Heart right ventricle (tissue), 16 donors: ENCODE measurements around the gene TTC21A. TPM values are rescaled to one million over a fixed set of nuclear protein-coding genes. Genes with fewer than 3 reads are reported as not detected.

Experiments
- ATAC-seq, 8 donors: fragments of 200-7000 bp; cut with Tn5 transposase; one replicate each; pipeline ENCODE4 v1.9.1; 2020; ENCODE audit warnings: mild to moderate bottlenecking in 8 of 8, moderate library complexity in 8 of 8, moderate number of reproducible peaks in 1 of 8
- DNase-seq, 2 donors: peaks; one replicate each; pipeline ENCODE4 v3.0.0-alpha.2; 2020
- H3K27ac ChIP-seq, 10 donors: fragments of 200-600 bp; sonication (generic) in 2 of 10; one replicate each; pipeline versions ENCODE4 v1.5.0 to v1.8.0; 2020 to 2022; ENCODE audit warnings: mild to moderate bottlenecking in 3 of 10
- H3K27me3 ChIP-seq, 7 donors: fragments of 200-600 bp; one replicate each; pipeline ENCODE4 v1.8.0; 2021 to 2022; ENCODE audit warnings: mild to moderate bottlenecking in 2 of 7
- H3K36me3 ChIP-seq, 9 donors: fragments of 200-600 bp; sonication (generic) in 1 of 9; one replicate each; pipeline versions ENCODE4 v1.5.0 to v1.8.0; 2020 to 2022; ENCODE audit warnings: mild to moderate bottlenecking in 2 of 9
- H3K4me1 ChIP-seq, 9 donors: fragments of 200-600 bp; sonication (generic) in 1 of 9; one replicate each; pipeline versions ENCODE4 v1.5.0 to v1.8.0; 2020 to 2022; ENCODE audit warnings: mild to moderate bottlenecking in 4 of 9
- H3K4me3 ChIP-seq, 10 donors: fragments of 200-600 bp; sonication (generic) in 2 of 10; one replicate each; pipeline versions ENCODE4 v1.5.0 to v1.8.0; 2020 to 2022; ENCODE audit warnings: mild to moderate bottlenecking in 7 of 10, moderate library complexity in 2 of 10
- H3K9me3 ChIP-seq, 11 donors: fragments of 200-600 bp in 10 of 11; sonication (generic) in 2 of 11; one replicate each; pipeline versions ENCODE4 v1.5.0 to v1.8.0; 2013 to 2022; ENCODE audit warnings: mild to moderate bottlenecking in 2 of 11, control low read depth in 1 of 11, moderate library complexity in 1 of 11
- CTCF ChIP-seq, 9 donors: fragments of 200-600 bp; sonication (generic) in 2 of 9; IDR thresholded peaks; one replicate each; pipeline versions ENCODE4 v1.5.0 to v1.8.0; 2021 to 2022; ENCODE audit warnings: antibody characterized with exemption in 9 of 9, mild to moderate bottlenecking in 5 of 9, moderate library complexity in 1 of 9
- WGBS, 2 donors: extraction: QIAGEN DNeasy Blood & Tissue Kit; methylation state at CpG; one replicate each; pipeline ENCODE4 v1.1.7; 2013; ENCODE audit warnings: inconsistent platforms in 1 of 2; 5-methylcytosine and 5-hydroxymethylcytosine counted together
- intact Hi-C, 10 donors: fragments of 100-400 bp; cut with DNase I; formaldehyde crosslinking; loops; one replicate each; pipeline versions ENCODE4 v1.11.1 to v1.14.2; 2022
- polyA plus RNA-seq, 2 donors: library from polyadenylated mRNA; stranded (reverse); fragments of 200-250 nt; gene quantifications; one replicate each; pipeline ENCODE4 v1.2.3, GENCODE V29; 2013
- total RNA-seq, 10 donors: library from RNA; stranded (reverse); fragmentation: NEBNext Ultra II Directional in 3 of 10; extraction: Animal tissue kit (Norgen Biotek cat#: 25700) in 3 of 10; gene quantifications; one replicate each; pipeline versions ENCODE4 v1.2.1 to v1.2.4, GENCODE V29; 2021 to 2023
- donor health status: Arrhythmogenic right ventricular cardiomyopathy.
- donor health status: ischemic (EF 13 %, LVEDD 7.1; RV severe dilation, severe dysfunction).
- donor health status: healthy with polysubstance abuse.
- donor health status: DM: no; HTN: yes; CAD: no.
- donor health status: DM: no; HTN: no; CAD: no.
- donor health status: ischemic (EF 25% LVEDD 6.9; RV normal size, moderate dysfunction).
- donor health status: ischemic (EF 25% LVEDD 5.7; RV mildly dilated, moderate dysfunction).
- donor health status: healthy.
- donor health status: DM: yes; HTN: yes; CAD: no.
- donor health status: Ischemic cardiomyopathy.
- donor health status: ischemic (EF 35%, LVEDD 5.7; RV mildly dilated, moderate dysfunction).
- donor health status: nonischemic (EF 11% LVEDD 7.7; RV severe dilation, severe dysfunction).
- donor health status: DM: yes; HTN: yes; CAD: no.
- donor health status: PGD.
- donor health status: ischemic (EF 29% LVEDD 5.4; RV normal size, mild dysfunction).
- donor health status: nonischemic (EF 23%, LVEDD 6.1; RV moderate dilation, normal function).

The TTC21A gene
- total and polyA plus RNA-seq, 12 donors: 0.80 to 7.5 (median 1.5) TPM

DNA sequence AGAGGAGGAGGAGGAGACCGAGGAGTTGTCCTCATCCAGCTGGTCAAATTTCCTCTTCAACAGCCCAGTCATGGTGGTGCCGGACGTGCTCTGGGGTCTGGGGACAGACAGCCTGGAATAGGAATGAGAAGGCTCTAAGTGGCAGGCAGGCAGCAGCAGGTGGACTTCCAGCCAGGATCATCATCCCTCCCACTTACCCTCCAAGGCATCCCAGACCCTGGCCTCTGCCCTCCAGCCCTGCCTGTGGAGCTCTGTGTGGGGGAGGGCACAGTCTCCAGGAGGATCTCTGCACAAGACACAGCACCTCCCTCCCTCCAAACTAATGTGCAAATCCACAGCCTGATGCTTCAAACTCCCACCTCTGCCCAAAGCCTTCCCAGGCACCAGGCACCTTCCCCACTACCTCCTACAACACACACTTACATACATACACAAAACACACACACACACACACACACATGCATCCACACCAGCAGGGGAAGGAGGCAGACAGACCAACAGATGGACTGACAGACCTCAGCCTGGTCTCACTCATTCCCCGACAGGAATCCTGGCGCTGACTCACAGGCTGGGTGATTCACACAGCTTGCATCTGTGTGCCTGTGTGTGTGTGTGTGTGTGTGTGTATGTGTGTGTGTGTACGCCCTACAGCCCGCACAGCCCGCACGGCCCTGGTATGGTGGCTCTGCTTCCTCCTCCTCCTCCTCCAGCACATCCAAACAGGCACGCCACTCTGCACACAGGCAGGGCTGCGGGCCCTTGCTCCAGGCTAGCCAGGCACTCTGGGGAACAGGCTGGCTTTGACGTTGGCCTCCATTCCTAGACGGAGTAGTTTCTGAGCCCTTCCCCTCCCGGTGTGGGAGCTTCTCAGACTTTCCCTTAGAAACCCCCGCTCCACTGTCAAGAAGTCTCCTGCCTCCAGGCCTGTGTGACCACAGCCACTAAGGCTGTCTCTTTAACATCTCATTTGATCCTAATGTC lies 39.4 kb downstream of the TTC21A start:
- Histone ChIP-seq H3K27ac (peak overlapping the region; percentile 24 to 100 (median 75)), H3K4me1 (peaks cover 52 to 94% (median 76%) of the 10 kb centered on the region in 9 donors), H3K27me3 (no peaks in the 10 kb centered on the region), H3K9me3 (no peaks in the 10 kb centered on the region), H3K36me3 (peaks cover 0 to 49% (median 41%) of the 10 kb centered on the region in 9 donors), H3K4me3 (peak overlapping the region in 7 of 10 donors; percentile 13 to 34 (median 19))
- ATAC-seq (peak; percentile 34 to 71 (median 56)), DNase-seq (peak; percentile 62 to 72)
- TF ChIP-seq CTCF (IDR thresholded peaks at IDR 0.05): no peak
- intact Hi-C loops: loop anchor here in 2 of 10 donors (5.0 to 10.0 kb wide), 2 partner anchors 40 to 238 kb away; partner anchors contain the start of gene SLC25A38 (in 1 of the 2)
- 29 to 40% methylated on average over 15 of the region's 15 CpGs for WGBS, 2 donors

DNA sequence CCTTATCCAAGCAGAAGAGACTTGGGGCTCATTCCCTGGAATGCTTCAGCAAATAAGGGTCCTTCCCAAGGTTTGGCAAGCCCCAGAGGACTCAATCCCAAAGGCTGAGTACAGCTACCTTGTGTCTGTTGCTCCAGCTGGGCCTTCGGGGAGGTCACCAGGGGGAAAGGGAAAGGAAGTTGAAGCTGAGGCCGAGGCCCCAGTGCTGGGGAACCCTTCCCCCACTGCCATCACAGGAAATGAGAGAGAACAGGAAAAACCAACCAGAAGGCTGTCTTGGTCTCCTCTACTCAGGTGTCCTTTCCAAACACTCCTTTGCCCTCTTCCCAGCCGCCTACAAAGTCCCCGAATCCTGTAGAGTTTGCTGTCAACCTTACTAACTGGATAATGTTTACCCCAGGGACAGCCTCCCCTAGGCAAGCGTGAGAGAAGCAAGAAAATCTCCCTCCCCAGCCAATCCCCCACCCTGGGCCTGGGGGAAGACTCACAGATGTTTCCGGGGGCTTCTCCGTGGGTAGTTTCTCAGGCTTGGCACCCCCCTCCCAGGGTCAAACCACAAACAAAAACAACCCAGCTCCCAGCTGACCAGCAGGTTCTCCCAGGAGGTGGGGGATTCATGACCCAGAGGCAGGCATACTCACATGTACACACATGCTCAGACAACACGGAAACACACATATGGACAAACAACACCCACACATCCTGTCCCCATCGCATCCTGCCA lies 40.4 kb downstream of the TTC21A start:
- Histone ChIP-seq H3K9me3 (no peaks in the 10 kb centered on the region), H3K36me3 (peaks cover 0 to 39% (median 35%) of the 10 kb centered on the region in 9 donors), H3K4me3 (peak overlapping the region in 7 of 10 donors; percentile 13 to 34 (median 19)), H3K27me3 (no peaks in the 10 kb centered on the region), H3K27ac (peak overlapping the region; percentile 24 to 100 (median 75)), H3K4me1 (peaks cover 43 to 89% (median 74%) of the 10 kb centered on the region in 9 donors)
- no peak for TF ChIP-seq CTCF (IDR thresholded peaks at IDR 0.05)
- ATAC-seq (peak in 1 of 8 donors; percentile 19), DNase-seq (peak in 1 of 2 donors; percentile 63)
- 33 to 54% methylated on average over 9 of the region's 9 CpGs for WGBS, 2 donors
- intact Hi-C loops: loop anchor here in 2 of 10 donors (5.0 to 10.0 kb wide), 2 partner anchors 39 to 237 kb away; partner anchors contain the start of gene SLC25A38 (in 1 of the 2)

DNA sequence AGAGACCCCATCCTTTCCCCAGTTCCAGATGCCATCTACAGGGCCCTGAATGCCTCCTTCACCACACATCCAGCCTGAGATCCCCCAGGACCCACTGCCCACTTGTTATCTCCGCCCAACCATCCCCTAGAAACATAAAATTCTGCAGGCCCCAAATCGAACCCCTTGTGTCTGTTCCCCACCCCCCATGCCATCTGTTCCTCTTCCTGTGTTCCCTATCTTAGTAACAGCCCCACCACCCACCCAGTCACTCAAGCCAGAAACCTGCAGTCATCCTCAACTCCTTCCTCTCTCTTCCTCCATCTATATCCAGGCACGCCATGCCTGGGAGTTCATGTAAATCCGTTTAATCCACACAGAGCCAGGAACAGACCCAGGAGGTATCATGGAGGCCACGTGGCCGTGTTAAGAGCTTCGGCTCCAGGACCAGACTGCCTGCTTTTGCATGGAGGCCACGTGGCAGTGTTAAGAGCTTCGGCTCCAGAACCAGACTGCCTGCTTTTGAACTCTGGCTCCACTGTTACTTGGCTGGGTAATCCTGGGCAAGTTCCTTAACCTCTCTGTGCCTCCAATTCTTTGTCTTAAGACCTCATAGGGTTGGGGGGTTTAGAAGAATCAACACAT lies 41.1 kb downstream of the TTC21A start:
- no peak for TF ChIP-seq CTCF (IDR thresholded peaks at IDR 0.05)
- H3K4me1 ChIP-seq: peaks cover 43 to 83% (median 68%) of the 10 kb centered on the region in 9 donors
- H3K27ac ChIP-seq: peak overlapping the region in 9 of 10 donors; percentile 24 to 100 (median 77)
- intact Hi-C loops: loop anchor here in 2 of 10 donors (5.0 to 10.0 kb wide), 2 partner anchors 39 to 236 kb away; partner anchors contain the start of gene SLC25A38 (in 1 of the 2)
- ATAC-seq: no peak
- no peaks in the 10 kb centered on the region for H3K27me3 ChIP-seq
- H3K36me3 ChIP-seq: peaks cover 0 to 32% (median 28%) of the 10 kb centered on the region in 9 donors
- DNase-seq: no peak
- H3K4me3 ChIP-seq: peak overlapping the region in 5 of 10 donors; percentile 17 to 34 (median 18)
- H3K9me3 ChIP-seq: no peaks in the 10 kb centered on the region
- WGBS, 2 donors: 44 to 48% methylated on average over 9 of the region's 9 CpGs
